PC-3 (cell line): Measurements from ENCODE around the gene KLHDC8A. TPM values are rescaled to one million over a fixed set of nuclear protein-coding genes. Genes with fewer than 3 reads are reported as not detected.
A peak's percentile ranks its signal among the peaks of the same experiment; 100 is the strongest.

Source experiments
- ATAC-seq: fragments of 200-7000 bp; cut with Tn5 transposase; 2 replicates; pipeline ENCODE4 v1.9.1; 2020; ENCODE audit warnings: mild to moderate bottlenecking, moderate library complexity
- BruUV-seq: library from RNA; stranded (reverse); fragments of 400-500 nt; replicated peaks from 2 replicates; lab custom pipeline; 2021; lab: Mats Ljungman, UMichigan
- CTCF ChIA-PET: fragments of 300-600 bp; sonication (Branson Sonifier 250); formaldehyde crosslinking; loops from one replicate; lab custom pipeline; 2022; ENCODE audit warnings: antibody characterized with exemption; lab: Charles Lee
- POLR2A ChIA-PET: fragments of 300-600 bp; sonication (Branson Sonifier 250); formaldehyde crosslinking; loops from one replicate; lab custom pipeline; 2022; ENCODE audit warnings: antibody characterized with exemption; ENCODE audit not compliant: unreplicated experiment; lab: Charles Lee
- DNase-seq: peaks from one replicate; pipeline ENCODE4 v3.0.0-alpha.2; 2015
- H2AFZ ChIP-seq: fragments of 300-600 bp; sonication (generic); 2 replicates; pipeline ENCODE4 v1.6.0; 2016; ENCODE audit warnings: antibody characterized with exemption, low read length
- H3F3A ChIP-seq: fragments of 300-600 bp; sonication (generic); one replicate; pipeline ENCODE4 v1.6.0; 2017; ENCODE audit warnings: antibody characterized with exemption, low read length, control low read depth, mild to moderate bottlenecking; ENCODE audit not compliant: unreplicated experiment
- H3K27ac ChIP-seq: fragments of 300-600 bp; sonication (generic); 2 replicates; pipeline ENCODE4 v1.5.1; 2016; ENCODE audit warnings: mild to moderate bottlenecking, low read length
- H3K27me3 ChIP-seq: fragments of 300-600 bp; sonication (generic); 2 replicates; pipeline ENCODE4 v1.6.1; 2016; ENCODE audit warnings: low read length, mixed read lengths
- H3K36me3 ChIP-seq: fragments of 300-600 bp; sonication (generic); 2 replicates; pipeline ENCODE4 v1.6.1; 2016; ENCODE audit warnings: low read depth, mixed run types, low read length, mixed read lengths
- H3K4me1 ChIP-seq: fragments of 300-600 bp; sonication (generic); 2 replicates; pipeline ENCODE4 v1.5.1; 2016; ENCODE audit warnings: low read length; ENCODE audit not compliant: insufficient read depth
- H3K4me2 ChIP-seq: fragments of 300-600 bp; sonication (generic); 2 replicates; pipeline ENCODE4 v1.6.0; 2016; ENCODE audit warnings: low read length
- H3K4me3 ChIP-seq: fragments of 300-600 bp; sonication (generic); 2 replicates; pipeline ENCODE4 v1.5.1; 2016; ENCODE audit warnings: mild to moderate bottlenecking, low read length, mixed read lengths
- H3K79me2 ChIP-seq: fragments of 300-600 bp; sonication (generic); 2 replicates; pipeline ENCODE4 v1.6.1; 2017; ENCODE audit warnings: low read length, mixed read lengths
- H3K9ac ChIP-seq: fragments of 300-600 bp; sonication (generic); 2 replicates; pipeline ENCODE4 v1.6.0; 2016; ENCODE audit warnings: mild to moderate bottlenecking, low read length
- H3K9me2 ChIP-seq: fragments of 300-600 bp; sonication (generic); replicated peaks from 2 replicates; pipeline ENCODE4 v1.6.1; 2016; ENCODE audit warnings: mixed run types, low read length, mixed read lengths
- H3K9me3 ChIP-seq: fragments of 300-600 bp; sonication (generic); 2 replicates; pipeline ENCODE4 v1.6.1; 2016; ENCODE audit warnings: low read length, mixed read lengths
- H4K20me1 ChIP-seq: fragments of 300-600 bp; sonication (generic); 2 replicates; pipeline ENCODE4 v1.6.1; 2016; ENCODE audit warnings: low read length, mixed read lengths
- CTCF ChIP-seq: fragments of 300-600 bp; sonication (generic); conservative IDR thresholded peaks from 2 replicates; pipeline ENCODE4 v1.5.1; 2017; ENCODE audit warnings: antibody characterized with exemption, low read depth, mild to moderate bottlenecking, low read length
- EZH2 ChIP-seq: fragments of 300-600 bp; sonication (generic); IDR thresholded peaks from one replicate; pipeline ENCODE4 v1.6.1; 2017; ENCODE audit warnings: antibody characterized with exemption, mild to moderate bottlenecking, low read length; ENCODE audit not compliant: unreplicated experiment
- EZH2phosphoT487 ChIP-seq: fragments of 300-600 bp; sonication (generic); IDR thresholded peaks from 2 replicates; pipeline ENCODE4 v1.6.1; 2018; ENCODE audit warnings: mild to moderate bottlenecking, antibody characterized with exemption, low read length, borderline replicate concordance
- intact Hi-C: fragments of 100-400 bp; cut with micrococcal nuclease; formaldehyde crosslinking; loops from 2 replicates; pipeline ENCODE4 v1.9.0; 2023
- total RNA-seq: library from RNA; depleted of rRNA; stranded (reverse); fragments of >200 nt; gene quantifications from 2 replicates; pipeline ENCODE4 v1.2.3, GENCODE V29; 2014

Gene KLHDC8A
- total RNA-seq, 1 experiment from 2014 or later, result not detected

DNA sequence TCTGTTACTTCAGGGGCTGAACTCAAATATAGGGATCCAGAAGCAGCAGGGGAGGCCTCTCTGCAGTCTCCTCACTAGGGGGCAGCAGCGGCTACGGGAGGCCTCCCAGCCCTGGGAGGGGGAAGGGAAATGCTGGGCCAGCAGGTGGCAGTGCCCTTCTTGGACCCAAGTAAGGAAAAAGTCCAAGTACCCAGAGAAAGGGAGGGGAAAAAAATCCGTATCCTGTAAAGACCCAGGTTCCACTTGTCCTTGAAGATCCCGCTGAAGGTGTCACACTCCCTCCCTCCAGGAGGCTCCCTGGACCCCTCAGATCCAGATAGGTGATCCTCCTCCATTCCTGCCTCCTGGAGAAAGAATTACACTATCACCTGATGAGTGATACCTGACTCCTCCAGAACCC is 21.0 kb downstream of the KLHDC8A start:
- H2AFZ ChIP-seq, result no peak overlapping the region
- no peaks in the 10 kb centered on the region for H4K20me1 ChIP-seq
- H3K27me3 ChIP-seq, result no peaks in the 10 kb centered on the region
- no peaks in the 10 kb centered on the region for H3F3A ChIP-seq
- no peaks in the 10 kb centered on the region for H3K79me2 ChIP-seq
- no peak overlapping the region for H3K4me2 ChIP-seq
- no peaks in the 10 kb centered on the region for H3K4me1 ChIP-seq
- no peaks in the 10 kb centered on the region for H3K9me3 ChIP-seq
- no TSS peak for BruUV-seq
- TF ChIP-seq CTCF (peak; percentile 99), EZH2phosphoT487 (no peak), EZH2 (no peak)
- H3K36me3 ChIP-seq, result no peaks in the 10 kb centered on the region; the same call in 1 of the 2 replicates
- peak; percentile 93 for DNase-seq
- H3K9me2 ChIP-seq, result no peaks in the 10 kb centered on the region
- no peak overlapping the region for H3K27ac ChIP-seq
- POLR2A ChIA-PET, result no interaction called here
- H3K9ac ChIP-seq, result no peak overlapping the region
- no peak overlapping the region for H3K4me3 ChIP-seq
- intact Hi-C loops, result loop anchor here (1.0 kb wide), 2 partner anchors 150 to 189 kb away; no protein-coding TSS in a partner anchor
- peak; percentile 98 for ATAC-seq
- CTCF ChIA-PET, result interaction anchor here (0.5 to 2.2 kb wide), 15 partner anchors 10 to 188 kb away, joined by 3 to 13 read pairs (median 5); no protein-coding TSS in a partner anchor

GRCh38 chr1:205332015-205332791 is 24.5 kb downstream of the KLHDC8A start:
- DNase-seq (no peak), ATAC-seq (no peak)
- no peak overlapping the region for H3K4me3 ChIP-seq
- H2AFZ ChIP-seq, result no peak overlapping the region
- no peak overlapping the region for H3K9ac ChIP-seq
- no peaks in the 10 kb centered on the region for H4K20me1 ChIP-seq
- no peaks in the 10 kb centered on the region for H3K9me2 ChIP-seq
- no peak for TF ChIP-seq EZH2
- TF ChIP-seq CTCF, result no peak
- TF ChIP-seq EZH2phosphoT487, result no peak
- no peaks in the 10 kb centered on the region; the same call in 1 of the 2 replicates for H3K36me3 ChIP-seq
- no peaks in the 10 kb centered on the region for H3K4me1 ChIP-seq
- no peak overlapping the region for H3K4me2 ChIP-seq
- POLR2A ChIA-PET, result no interaction called here
- H3K79me2 ChIP-seq, result no peaks in the 10 kb centered on the region
- no TSS peak for BruUV-seq
- CTCF ChIA-PET, result interaction anchor here (1.3 to 2.6 kb wide), 2 partner anchors 59 to 153 kb away, joined by 4 to 12 read pairs; no protein-coding TSS in a partner anchor
- no peaks in the 10 kb centered on the region for H3F3A ChIP-seq
- intact Hi-C loops, result no loop called here
- H3K27ac ChIP-seq, result no peak overlapping the region
- H3K27me3 ChIP-seq, result no peaks in the 10 kb centered on the region; the same call in 1 of the 2 replicates
- H3K9me3 ChIP-seq, result no peaks in the 10 kb centered on the region

DNA sequence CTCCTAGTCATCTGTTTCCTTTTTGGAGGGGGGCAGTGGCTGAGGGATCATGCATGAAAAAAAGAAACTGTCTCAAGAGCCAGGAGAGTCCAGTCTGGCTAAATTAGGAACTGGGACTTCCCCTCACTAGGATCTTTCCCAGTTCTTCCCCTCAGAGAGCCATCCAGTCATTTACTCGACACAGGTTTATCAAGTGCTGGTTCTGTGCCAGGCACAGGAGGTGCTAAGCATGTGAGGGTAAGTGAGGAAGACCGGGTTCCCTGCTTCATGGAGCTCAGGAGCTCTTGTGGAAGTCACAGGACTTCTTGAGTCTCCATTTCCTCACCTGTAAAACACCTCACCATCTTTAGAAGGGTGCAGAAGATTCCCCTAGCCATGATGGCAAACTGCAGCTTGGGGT is 26.6 kb downstream of the KLHDC8A start:
- Histone ChIP-seq H3K79me2 (no peaks in the 10 kb centered on the region), H3K27me3 (no peaks in the 10 kb centered on the region; the same call in 1 of the 2 replicates), H3K27ac (no peak overlapping the region), H3K9me3 (no peaks in the 10 kb centered on the region), H3K4me3 (no peak overlapping the region), H2AFZ (no peak overlapping the region), H3K4me1 (no peaks in the 10 kb centered on the region; the same call in 1 of the 2 replicates), H4K20me1 (no peaks in the 10 kb centered on the region), H3F3A (no peaks in the 10 kb centered on the region), H3K9ac (no peak overlapping the region), H3K4me2 (no peak overlapping the region), H3K9me2 (no peaks in the 10 kb centered on the region), H3K36me3 (no peaks in the 10 kb centered on the region)
- ChIA-PET POLR2A (no interaction called here), CTCF (no interaction called here)
- no peak for ATAC-seq
- TF ChIP-seq EZH2 (no peak), CTCF (no peak), EZH2phosphoT487 (no peak)
- no TSS peak for BruUV-seq
- intact Hi-C loops, result no loop called here
- no peak for DNase-seq
